COLO829 (cell line): ENCODE measurements around the gene PKNOX2.

Experiments
- DNase-seq: peaks from one replicate; pipeline ENCODE4 v3.0.0; 2012; ENCODE audit warnings: low spot score

PKNOX2 gene

DNA sequence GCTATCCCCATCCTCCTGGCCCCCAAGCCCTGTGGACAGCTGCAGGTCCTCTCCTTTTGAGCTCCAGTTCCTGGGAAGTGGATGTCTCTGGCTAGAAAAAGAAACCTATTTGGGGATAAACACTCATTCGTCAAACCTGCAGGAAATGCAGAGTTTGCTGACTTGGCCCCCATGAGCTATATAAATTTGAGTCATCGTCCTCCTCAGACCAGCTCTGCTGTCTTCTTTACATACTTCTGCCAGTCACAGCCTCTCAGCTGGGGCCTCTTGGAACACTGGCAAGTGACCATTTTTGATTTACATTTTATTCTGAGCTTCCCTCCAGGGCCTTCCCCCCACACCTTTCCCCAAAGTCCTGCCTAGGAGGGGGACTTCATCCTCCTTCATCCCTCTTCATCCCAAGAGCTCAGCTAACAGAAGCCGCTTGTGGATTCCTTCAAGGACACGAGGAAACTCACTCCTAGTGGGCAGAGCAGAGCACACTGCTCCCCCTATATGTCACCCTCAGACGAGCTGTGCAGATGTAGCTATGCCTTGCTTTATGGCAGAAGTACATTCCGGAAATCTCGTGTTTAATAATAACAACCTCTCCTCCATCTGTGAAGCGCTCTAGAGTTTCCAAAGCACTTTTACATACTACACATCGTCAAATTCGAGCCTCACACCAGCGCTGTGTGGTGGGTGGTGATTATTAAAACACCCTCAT lies 199.7 kb downstream of the PKNOX2 start:
- DNase-seq: no peak

DNA sequence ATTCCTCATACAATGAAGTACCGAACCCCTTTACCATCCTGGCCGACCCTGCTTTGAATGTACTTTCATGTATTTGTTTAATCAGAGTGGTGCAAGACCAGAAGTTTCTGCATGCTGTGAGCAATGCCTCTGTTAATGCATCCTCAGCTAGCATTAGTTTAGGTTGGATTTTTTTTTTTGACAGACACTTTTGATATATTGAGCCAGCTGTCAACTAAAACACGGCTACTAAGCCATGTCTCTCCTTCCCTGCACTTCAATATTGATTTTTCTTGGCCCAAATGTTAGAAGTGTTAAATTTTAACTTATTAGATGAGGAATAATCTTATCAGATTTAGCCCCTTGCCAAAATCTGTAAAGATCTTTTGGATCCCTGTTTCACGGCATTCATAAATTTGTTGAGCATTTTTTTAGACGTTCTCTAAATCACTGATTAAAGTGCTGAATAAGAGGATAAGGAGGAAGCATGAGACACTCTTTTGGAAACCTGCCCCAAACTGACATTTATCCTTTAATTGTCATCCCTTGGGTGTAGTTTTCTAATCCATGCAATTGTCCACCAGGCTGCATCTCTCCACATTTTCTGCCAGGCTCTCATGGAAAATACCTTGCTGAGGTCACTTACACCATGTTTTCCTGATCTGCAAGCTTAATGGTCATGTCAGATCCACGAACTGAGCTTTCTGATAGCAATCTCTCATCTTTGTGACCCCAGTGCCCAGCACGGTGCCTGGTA lies 200.8 kb downstream of the PKNOX2 start:
- no peak for DNase-seq

DNA sequence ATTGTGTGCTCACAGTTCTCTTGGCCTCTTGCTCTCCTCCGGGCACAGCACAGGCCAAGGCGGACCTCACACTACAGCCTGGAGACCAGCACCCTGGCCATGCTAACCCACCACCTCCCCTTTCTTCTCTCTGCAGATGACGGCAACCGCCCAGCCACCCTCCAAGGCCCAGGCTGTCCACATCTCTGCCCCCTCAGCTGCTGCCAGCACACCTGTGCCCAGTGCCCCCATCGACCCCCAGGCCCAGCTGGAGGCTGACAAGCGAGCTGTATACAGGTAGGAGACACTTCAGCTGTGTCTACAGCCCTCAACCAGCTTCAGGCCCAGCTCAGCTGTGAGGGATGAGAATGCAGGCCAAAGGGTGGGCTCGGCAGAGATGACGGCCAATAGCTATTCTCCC lies 203.2 kb downstream of the PKNOX2 start:
- DNase-seq: no peak

GRCh38 chr11:125368757-125369156 lies 204.2 kb downstream of the PKNOX2 start:
- no peak for DNase-seq

GRCh38 chr11:125369808-125370207 lies 205.3 kb downstream of the PKNOX2 start:
- no peak for DNase-seq

DNA sequence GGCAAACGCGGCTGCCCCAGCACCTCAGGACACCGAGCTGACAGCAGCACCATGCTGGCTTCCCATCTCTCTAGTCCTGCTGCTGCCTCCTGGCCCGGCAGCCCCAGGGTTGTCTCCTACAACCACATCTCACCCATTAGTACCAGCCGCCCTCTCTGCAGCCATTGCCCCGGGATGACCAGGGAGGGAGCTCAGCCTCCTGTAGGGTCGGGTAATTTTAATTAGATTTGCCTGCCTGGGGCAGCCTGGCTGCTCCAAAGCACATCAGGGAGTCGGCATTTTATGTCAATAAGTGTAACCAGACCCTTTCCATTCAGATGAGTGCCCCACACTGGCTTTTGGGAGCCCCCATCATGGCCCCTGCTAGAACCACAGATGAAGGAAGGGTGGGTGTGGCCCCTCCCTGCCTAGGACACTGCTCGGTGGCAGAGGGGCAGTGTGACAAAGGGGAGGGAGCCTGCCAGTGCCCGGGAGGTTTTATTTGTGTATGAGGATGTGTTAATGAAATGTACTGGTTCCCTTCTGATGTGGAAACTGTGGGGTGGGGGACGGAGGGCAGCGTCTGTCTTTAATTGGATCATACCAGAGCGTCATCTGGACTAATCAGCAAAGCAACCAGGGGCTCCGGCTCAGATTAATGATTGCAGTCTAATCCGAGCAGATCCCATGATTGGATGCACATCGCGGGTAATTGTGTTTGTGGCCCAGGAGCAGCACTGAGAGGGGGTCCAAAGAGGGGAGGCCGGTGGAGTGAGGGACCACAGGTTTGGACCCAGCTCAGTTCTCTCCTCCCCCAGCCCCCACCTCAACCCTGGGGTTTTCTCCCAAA lies 206.2 kb downstream of the PKNOX2 start:
- no peak for DNase-seq

DNA sequence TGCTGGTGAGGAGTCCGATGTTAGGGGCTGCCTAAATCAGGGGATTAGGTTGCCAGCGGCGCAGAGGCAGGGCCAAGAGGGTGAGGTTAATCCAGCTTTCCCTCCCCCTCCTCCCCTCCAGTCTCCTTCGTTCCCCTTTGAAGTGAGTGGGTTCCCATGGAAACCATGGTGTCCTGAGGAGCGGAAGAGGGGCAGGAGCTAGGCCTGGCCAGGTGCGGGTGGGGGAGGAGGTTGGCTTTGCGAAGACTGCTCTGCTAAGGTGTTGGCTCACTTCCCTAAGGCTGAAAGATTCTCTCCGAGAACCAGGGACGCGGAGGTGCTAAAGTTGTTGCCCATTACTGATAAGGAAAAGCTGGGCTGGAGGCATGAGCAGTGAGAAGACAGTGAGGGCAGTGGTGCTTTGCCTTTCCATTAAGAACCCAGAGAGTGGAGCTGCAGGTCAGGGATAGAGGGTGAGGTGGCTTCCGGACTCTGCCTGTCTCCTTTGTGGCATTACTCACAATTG lies 206.9 kb downstream of the PKNOX2 start:
- DNase-seq: no peak

DNA sequence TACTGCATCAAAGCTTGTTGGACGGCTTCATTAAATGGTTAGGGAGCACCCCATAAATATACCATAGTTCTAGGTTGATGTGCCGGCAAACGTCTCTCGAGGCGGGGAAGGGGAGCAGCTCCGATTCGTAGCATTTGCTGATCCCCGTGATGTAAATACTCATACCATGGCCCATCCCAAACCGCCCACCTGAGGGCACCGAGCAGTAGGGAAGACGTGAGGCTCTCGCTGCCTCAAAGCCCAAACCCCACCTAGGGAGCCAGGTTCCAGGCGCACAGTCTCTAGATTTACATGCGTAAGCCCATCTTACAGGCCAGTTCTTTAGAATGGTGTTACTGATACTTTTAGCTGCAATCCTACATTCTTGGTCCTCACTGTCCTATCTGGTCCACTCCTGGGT lies 207.5 kb downstream of the PKNOX2 start:
- DNase-seq: no peak

DNA sequence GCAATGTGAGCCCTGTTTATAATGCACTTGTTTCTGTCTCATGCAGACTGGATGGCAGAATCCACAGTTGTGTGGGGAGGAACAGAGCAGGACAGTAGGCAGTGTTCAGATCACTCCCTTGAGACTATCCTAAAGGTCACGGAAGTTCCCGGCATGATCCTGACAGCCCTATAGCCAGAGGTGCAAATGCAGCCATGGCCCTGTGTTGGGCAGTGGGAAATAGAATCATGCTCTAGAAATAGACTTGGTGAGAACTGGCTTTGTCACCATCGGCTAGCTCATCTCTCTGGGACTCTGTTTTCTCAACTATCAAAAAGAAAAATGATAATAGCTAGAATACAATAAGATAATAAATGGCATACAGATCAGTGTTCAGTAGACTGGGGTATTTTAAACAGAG lies 208.4 kb downstream of the PKNOX2 start:
- DNase-seq: no peak

DNA sequence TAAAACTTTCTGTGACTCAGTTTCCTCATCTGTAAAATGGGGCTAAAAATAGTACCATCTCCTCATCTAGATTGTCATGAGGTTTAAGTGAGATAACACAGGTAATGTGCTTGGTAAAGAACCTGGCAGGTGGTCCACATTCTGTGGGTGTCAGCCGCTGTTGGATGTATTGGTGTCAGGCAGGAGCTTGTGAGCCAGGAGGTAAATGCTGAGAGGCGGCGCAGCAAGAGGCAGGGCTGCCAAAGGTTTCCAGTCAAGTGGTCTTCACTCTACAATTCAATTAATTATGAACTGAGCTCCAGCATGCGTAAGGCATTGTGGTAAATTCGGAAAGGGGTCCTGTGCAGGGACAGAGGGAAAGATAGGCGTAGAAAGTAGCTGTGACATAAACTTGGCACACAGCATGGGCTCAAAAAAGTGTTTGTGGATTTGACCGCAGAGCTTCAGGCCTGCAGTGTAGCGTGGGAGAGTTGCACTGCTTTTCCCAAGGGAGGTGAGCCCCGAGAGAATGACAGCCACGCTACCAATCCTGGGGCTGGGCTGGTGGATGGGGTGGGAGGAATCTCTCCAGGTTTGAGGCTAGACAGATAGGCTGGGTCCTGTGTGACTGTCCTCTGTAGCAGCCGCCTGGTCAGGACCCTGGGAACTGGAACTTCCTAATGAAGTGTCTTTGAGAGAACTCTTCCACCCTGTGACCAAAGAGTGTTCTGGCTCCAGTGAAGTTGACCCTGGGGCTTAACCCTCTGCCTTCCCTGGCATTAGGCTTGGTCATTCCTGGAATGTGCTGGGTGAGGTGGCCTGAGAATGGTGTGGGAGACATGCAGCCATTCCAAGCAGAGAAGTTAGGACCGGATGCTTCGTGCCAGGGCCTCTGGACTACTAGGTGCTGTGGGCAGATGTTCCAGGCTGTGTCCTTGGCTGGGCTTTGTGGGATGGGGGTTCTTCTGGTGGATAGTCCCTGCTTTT lies 209.2 kb downstream of the PKNOX2 start:
- DNase-seq: no peak

GRCh38 chr11:125374398-125374797 lies 209.8 kb downstream of the PKNOX2 start:
- DNase-seq: no peak

DNA sequence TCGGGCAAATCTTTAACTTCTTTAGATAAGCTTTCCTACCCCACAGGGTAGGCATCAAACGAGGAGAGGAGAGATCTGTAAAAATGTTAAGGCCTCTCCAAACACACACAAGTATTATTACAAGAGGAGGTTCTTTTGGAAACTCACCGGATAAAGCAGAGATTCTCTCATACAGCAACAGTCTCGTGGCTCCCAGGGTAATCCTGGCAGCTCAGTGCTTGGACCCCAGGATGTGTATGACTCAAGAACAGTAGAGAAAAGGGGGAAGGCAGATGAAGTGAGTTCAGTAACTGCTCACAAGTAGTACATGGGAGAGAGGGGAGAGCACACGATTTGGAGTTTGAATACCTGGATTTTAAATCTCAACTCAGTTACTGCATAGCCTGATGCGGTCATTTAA lies 210.6 kb downstream of the PKNOX2 start:
- DNase-seq: no peak

DNA sequence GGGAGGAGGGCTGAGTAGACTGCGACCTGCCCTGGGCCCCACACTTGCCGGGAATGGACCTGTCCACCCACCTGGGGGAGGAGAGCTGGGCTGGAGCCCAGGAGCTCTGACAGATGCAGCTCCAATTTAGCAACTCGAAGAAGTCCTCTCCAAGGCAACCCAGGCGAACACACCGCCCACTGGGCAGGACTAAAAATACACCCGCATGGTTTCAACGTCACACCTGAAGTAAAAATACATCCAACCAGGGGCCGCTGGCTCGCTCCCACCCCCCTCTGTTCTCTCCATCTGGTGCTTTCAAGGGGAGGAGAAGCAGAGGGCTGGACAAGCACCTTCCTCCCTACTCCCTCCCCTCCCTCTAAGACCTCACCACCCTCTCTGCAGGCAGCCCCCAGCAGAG lies 211.6 kb downstream of the PKNOX2 start:
- DNase-seq: no peak

DNA sequence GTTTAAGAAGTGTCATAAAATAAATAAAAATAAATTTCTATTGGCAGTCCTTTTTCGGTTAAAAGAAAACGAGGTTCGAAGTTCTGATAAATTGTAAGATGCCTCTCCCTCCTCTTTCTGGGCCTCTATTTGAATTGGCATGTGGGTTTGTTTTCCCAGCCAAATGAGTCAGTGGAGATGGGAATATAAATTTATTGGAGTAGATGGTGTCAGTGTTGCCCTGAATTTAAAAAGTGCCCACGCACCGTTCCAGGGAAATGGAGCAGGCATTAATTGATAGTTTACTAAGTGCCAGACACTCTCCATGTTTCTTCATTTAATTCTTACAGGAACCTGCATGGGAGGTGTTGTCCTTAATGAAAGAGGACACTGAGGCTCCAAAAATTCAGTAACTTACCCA lies 212.3 kb downstream of the PKNOX2 start:
- no peak for DNase-seq

GRCh38 chr11:125378083-125378482 lies 213.5 kb downstream of the PKNOX2 start:
- no peak for DNase-seq

DNA sequence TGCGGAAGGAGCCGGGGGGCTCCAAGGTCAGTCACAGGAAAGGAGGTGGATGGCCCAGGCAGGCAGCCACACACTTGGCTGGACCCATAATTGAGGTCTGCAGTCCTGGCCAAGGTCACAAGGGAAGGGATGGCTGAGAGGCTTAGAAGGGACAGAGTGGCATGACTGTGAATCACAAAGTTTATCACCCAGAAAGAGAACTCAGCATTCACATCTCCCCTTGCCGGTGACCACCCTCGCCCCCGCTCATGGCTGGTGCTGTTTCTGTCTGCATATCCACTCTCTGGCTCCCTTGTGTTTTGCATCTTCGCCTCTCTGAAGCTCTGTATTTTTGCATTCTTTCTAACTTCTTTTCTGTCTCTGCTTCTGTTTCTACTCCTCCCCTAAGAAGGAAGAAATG lies 214.0 kb downstream of the PKNOX2 start:
- DNase-seq: no peak

- no peak for DNase-seq
Observed at GRCh38 chr11:125379565-125379964, 215.0 kb downstream of the PKNOX2 start.

DNA sequence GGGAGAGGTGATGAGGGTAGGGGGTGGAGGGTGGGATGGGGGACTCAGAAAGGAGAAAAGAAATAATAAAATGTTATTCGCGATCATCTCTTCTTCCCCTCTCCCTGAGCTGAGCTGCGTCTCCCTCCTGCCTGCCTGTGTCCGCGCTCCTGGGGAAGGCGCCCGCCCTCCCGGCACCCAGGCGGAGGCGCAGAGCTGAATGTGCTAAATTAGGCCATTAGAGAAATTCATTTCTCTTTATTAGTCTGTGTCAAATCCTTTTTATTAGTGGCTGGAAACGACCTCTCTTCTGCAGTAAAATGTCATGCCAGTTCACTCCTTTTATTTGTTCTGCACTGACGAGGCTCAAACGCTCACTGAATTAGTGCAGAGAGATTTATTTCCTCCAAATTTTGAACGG lies 215.4 kb downstream of the PKNOX2 start:
- DNase-seq: no peak

DNA sequence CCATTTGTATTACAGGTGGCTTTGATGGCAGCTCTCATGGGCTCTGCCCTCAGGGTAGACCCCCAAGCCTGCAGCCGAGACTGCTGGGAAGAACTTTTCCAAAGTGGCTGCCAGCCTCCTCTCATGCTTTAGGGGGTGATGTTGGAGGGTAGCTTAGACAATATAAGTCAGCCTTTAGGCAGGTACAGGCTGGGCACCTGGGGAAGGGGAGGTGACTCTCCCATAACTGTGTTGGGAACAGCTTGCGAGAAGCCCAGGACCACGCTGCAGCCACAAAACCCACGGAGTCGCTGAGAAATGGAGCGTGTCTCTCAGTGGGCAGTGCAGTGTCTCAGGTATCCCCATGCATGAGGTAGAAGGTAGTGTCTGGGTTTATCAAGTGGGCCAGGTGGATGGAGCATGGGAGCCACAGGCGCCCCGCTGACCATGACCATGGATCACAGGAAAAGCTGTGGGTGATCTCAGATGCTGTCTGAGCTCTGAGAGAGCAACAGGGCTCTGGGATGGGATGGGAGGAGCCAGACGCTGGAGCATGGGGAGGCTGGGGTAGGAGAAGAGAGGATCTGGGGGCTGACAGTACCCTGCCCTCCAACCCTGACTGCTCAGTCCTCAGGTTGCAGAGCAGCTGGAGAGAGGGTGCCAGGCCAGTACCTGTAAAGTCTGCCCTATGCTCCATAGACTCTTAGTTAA lies 216.3 kb downstream of the PKNOX2 start:
- no peak for DNase-seq

DNA sequence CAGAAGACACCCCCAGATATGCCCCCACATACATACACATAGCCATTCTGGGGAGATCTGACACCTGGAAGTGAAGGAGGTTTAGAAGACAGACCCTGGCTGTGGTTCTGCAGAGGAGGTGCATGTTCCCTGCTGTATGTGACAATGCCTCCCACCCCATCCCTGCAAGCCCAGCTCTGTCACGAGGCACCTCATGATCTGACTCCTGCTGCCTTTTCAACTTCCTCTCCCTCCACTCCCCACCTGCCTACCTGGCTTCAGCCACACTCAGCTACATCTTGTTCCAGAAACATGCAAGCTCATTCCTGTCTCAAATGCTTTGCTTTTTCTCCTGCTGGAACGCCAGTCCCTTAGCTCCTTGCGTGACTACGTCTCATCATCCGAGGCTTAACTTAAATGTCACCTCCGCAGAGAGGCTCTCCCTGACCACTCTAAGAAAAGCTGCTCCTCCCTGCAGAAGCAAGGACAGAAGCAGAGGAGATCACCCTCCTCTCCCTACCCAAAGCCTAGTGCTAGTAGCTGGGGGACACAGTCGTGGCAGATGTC lies 217.0 kb downstream of the PKNOX2 start:
- DNase-seq: no peak

DNA sequence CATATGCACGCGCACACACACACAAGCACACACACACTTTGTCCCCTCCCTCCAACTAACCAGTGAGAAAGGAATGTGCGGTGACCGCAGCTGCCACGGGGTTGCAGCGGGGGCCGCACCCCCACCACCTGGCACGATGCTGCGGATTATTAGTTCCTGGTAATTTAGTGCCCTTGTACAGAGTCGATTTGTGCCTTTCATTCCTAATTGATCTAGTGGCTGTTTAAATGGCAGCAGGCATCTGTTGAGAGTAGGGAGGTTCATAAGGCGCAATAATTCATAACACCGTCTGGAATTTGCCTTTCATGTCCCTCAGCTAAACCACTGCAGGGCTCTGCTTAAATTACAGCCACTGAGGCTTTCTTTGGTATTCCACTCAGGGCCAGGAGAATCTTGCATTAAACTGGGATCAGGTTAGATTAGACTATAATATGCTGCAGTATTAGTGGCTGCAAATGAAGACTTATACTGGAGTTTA lies 217.8 kb downstream of the PKNOX2 start:
- DNase-seq: no peak
